BE2C (cell line): ENCODE measurements around the gene TMUB2.
A peak's percentile ranks its signal among the peaks of the same experiment; 100 is the strongest.

ENCODE experiments used
- DNase-seq: peaks from one replicate; pipeline ENCODE4 v3.0.0-alpha.2; 2020
- H3K27me3 ChIP-seq: fragments of 250-450 bp; sonication (Bioruptor Pico); 2 replicates; pipeline ENCODE4 v1.5.1; 2020; ENCODE audit warnings: mild to moderate bottlenecking
- H3K36me3 ChIP-seq: fragments of 250-450 bp; sonication (Bioruptor Pico); 2 replicates; pipeline ENCODE4 v1.5.1; 2020; ENCODE audit warnings: mild to moderate bottlenecking
- H3K4me1 ChIP-seq: fragments of 250-450 bp; sonication (Bioruptor Pico); 2 replicates; pipeline ENCODE4 v1.5.1; 2020
- H3K4me3 ChIP-seq: 2 replicates; pipeline ENCODE4 v1.5.1; 2011; ENCODE audit warnings: low read depth, low read length
- H3K9me3 ChIP-seq: fragments of 250-450 bp; sonication (Bioruptor Pico); 2 replicates; pipeline ENCODE4 v1.5.1; 2020
- CTCF ChIP-seq: IDR thresholded peaks from 2 replicates; pipeline ENCODE4 v1.5.1; 2012; ENCODE audit warnings: mild to moderate bottlenecking, low read depth, low read length

Gene TMUB2

DNA sequence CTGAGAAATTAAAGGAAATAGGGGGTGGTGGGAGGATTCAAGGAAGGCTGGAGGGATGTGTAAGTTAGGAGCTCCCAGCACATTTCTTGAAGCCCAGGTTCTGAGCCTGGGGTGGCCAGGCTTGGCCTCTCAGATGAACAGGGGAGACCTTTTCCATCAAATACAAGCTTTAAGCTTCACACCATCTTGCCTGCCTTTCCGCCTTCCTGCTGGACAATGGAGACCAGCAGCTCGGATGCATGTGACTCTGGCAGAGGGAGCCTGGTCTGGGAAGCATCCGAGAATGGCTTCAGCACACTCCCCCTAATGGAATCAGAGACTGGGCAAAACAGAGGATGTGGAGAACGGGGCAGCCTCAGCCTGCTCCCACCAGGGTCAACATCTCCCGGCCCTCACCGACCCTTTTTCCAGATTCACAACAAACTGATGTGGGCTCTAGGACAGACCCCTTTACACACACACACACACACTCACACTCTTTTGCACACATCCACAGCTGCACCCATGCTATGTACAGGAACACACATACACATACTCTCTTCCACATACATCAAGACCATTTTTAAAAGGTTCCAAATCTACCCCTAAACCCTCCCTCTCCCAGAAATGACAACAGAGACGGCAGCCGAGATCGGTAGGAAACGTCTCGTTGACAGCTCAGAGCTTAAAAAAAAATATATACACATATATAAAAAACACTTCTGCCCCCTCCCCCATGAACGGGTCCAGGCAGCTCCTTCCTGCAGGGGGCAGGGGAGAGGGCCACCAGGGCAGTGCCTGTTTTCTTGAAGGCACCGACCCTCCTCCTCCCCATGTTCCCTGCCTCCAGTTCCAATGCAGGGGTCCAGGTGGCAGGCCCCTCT, 19.4 kb downstream of the TMUB2 start:
- Histone ChIP-seq H3K4me1 (peaks cover 9% of the 10 kb centered on the region), H3K4me3 (no peak overlapping the region), H3K9me3 (no peaks in the 10 kb centered on the region), H3K27me3 (no peaks in the 10 kb centered on the region), H3K36me3 (peaks cover 37% of the 10 kb centered on the region)
- peak; percentile 43; the same call in 1 of the 2 replicates for TF ChIP-seq CTCF
- DNase-seq, result no peak

- Histone ChIP-seq H3K27me3 (no peaks in the 10 kb centered on the region), H3K4me1 (peaks cover 9% of the 10 kb centered on the region), H3K4me3 (no peak overlapping the region), H3K36me3 (peaks cover 43% of the 10 kb centered on the region), H3K9me3 (no peaks in the 10 kb centered on the region)
- DNase-seq, result no peak
- TF ChIP-seq CTCF, result no peak
Observed at GRCh38 chr17:44206825-44207155, 20.0 kb downstream of the TMUB2 start.

DNA sequence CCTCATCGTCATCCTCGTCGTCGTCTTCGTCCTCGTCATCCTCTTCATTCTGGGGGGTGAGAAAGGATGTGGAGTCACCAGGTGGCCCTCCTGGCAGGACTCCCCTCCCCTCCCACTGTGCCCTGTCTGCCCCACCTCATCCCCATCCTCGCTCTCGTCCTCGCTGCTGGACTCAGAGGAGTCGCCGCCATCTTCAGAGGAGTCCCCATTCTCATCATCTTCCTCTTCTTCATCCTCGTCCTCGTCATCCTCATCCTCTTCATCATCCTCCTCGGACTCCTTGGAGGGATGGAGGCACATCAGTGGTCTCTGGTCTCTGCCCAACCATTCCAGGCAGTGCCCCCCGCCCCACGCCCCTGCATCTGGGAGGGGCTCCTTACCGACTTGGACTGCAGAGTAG, 20.5 kb downstream of the TMUB2 start:
- no peak for DNase-seq
- Histone ChIP-seq H3K9me3 (no peaks in the 10 kb centered on the region), H3K4me1 (peaks cover 9% of the 10 kb centered on the region), H3K36me3 (peaks cover 43% of the 10 kb centered on the region), H3K4me3 (no peak overlapping the region), H3K27me3 (no peaks in the 10 kb centered on the region)
- TF ChIP-seq CTCF, result no peak

DNA sequence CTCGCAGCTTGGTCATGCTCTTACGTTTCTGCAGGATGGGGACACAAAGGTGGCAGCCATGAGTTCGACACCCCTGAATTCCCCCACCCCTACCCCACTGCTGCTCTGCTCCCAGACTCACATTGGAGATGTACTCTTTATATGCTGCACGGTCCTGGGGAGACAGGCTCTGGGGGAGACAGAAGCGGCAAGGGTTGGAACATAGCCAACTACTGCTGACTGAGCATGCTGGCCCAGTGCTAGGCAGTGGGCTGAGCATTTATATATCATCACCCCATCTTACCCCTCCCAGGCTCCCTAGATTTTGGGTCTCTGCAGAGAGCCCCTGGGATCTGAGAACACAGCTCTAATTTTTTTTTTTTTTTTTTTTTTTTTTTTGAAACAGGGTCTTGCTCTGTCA, 21.0 kb downstream of the TMUB2 start:
- no peak for DNase-seq
- peaks cover 9% of the 10 kb centered on the region for H3K4me1 ChIP-seq
- H3K9me3 ChIP-seq, result no peaks in the 10 kb centered on the region
- no peak for TF ChIP-seq CTCF
- peaks cover 43% of the 10 kb centered on the region for H3K36me3 ChIP-seq
- no peaks in the 10 kb centered on the region for H3K27me3 ChIP-seq
- no peak overlapping the region for H3K4me3 ChIP-seq

DNA sequence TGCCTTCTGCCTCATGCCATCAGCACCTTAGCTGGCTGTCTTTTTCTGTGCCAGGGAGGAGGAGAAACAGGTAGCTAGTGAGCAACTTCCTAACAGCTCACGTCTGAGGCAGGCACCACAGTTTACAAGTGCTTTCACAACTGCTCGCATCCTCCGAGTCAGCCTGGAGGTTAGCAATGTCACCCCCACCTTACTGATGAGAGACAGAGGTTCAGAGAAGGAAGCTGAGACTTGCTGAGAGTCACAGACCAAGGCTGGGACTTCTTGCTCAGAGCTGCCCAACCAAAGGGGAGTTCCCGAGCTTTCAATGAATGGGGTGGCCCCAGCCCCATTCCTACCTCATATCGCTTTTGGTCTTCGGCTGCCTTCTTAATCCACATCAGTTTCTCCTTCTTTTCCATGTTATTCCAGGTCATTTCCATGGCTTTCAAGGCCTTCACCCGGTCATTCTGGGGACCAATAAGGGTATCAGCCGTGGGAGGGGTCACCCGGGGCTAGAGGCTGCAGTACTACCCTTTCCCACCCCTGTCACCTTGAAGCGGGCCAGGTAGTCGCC, 23.1 kb downstream of the TMUB2 start:
- DNase-seq, result no peak
- no peak for TF ChIP-seq CTCF
- Histone ChIP-seq H3K36me3 (peaks cover 51% of the 10 kb centered on the region), H3K27me3 (no peaks in the 10 kb centered on the region), H3K9me3 (no peaks in the 10 kb centered on the region), H3K4me3 (no peak overlapping the region), H3K4me1 (peaks cover 6% of the 10 kb centered on the region)
